GM21737 (cell line): ENCODE measurements around the gene TMEFF1.

Experiments used
- ATAC-seq: cut with Tn5 transposase; IDR thresholded peaks from one replicate; pipeline ENCODE4 v1.9.1; 2021; ENCODE audit warnings: mild to moderate bottlenecking, moderate library complexity; ENCODE audit not compliant: unreplicated experiment

TMEFF1 gene

GRCh38 chr9:100601216-100601615, 128.3 kb downstream of the TMEFF1 start:
- ATAC-seq = no peak

DNA sequence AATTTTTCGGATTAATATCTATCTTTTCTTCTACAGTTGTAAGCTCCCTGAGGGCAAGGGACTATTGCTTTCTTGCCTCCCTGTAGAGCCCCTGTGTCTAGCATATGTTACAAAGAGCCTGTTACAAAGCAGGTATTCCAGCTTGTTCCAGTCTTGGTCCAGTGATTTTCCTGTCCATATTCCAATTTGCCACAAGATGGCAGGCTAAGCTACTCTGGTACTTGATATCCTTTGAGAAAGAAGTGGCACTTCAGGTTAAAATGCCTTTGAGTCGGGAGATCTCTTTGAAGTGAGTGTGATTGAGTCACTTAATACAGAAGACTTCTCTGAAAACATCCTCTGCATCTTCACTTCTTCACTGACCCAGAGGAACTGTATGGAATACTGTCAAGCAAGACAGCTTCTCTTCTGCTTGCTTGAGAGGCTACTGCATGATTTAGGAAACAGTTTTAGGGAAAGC, 129.4 kb downstream of the TMEFF1 start:
- no peak for ATAC-seq

DNA sequence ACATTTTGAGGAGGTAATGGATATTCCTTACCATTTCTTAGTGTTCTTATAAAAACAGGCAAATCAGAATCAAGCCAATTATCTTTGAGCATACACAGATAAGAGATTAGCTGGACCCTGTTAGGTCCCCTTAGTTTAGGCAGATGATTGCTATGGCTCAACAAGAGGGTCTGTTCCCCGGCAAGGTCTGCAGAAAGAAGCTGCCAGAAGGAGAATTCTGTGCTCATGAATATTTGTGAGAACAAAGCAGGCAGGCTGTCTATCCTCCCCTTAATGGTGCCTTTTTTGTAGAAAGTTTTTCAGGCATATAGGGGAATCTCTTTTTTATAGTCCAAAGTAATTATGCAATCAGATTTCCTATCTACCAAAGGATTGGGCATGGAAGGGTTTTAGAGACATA, 132.5 kb downstream of the TMEFF1 start:
- ATAC-seq = no peak

DNA sequence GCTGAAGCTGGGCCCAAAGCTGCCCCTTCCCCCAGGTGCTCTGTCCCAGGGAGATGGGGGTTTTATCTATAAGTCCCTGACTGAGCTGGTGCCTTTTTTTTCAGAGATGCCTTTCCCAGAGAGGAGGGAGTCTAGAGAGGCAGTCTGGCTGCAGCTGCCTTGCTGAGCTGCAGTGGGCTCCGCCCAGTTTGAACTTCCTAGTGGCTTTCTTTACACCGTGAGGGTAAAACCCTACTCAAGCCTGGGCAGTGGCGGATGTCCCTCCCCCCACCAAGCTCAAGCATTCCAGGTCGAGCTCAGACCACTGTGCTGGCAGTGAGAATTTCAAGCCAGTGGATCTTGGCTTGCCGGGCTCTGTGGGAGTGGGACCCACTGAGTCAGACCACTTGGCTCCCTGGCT, 146.2 kb downstream of the TMEFF1 start:
- no peak for ATAC-seq

GRCh38 chr9:100619665-100620064, 146.7 kb downstream of the TMEFF1 start:
- no peak for ATAC-seq

DNA sequence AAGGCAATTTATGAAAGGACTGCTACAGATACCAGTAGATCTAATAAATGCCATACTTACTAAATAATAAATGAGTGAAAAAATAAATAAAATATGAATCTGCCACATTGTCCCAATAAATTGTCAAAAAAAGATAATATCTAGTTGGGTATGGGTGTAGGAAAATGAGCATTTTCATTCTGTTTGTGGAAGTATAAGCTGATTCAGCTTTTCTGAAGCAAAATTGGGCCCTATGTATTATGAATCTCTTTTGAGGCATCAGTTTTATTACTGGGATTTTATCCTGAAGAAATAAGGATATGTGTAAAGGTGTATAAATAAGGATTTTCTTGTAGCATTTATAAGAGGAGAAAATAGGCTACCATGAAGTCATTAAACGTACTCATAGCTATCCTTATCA, 151.0 kb downstream of the TMEFF1 start:
- no peak for ATAC-seq

DNA sequence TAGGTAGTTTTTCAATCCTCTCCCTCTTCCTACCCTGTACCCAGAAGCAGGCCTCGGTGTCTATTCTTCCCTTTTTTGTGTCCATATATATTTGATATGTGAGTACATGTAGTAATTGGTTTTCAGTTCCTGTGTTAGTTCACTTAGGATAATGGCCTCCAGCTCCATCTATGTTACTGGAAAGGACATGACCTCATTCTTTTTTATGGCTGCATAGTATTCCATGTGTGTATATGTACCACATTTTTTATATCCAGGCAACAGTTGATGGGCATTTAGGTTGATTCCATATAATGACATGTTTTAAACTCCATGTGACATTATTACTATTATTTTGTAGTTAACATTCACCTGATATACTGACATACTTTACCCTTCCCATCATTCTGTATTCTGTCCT, 154.0 kb downstream of the TMEFF1 start:
- ATAC-seq = no peak
